ENCODE measurements around the gene SSR1. TPM values are rescaled to one million over a fixed set of nuclear protein-coding genes. Genes with fewer than 3 reads are reported as not detected.
"Not testable (repeated sequence)": the region's sequence is repeated elsewhere in the genome, so short reads cannot be mapped to it uniquely, and the experiment has no call there.

Gene SSR1
- total and polyA plus RNA-seq, 9 of the 15 experiments (the other 6 are each of a cell fraction or from before 2014, with no cell fraction given) = 87.7 to 220 (median 144) TPM

- Histone ChIP-seq H3K27me3 (ENCODE audit: control insufficient read depth in 2 of 2, insufficient read depth in 2 of 2, low read length in 2 of 2) (peaks cover 8 to 13% of the 10 kb centered on the region in 2 experiments; a peak in 4 of 5 replicates), H3K79me2 (ENCODE audit: control insufficient read depth, insufficient read depth, low read length) (no peaks in the 10 kb centered on the region), H4K20me1 (replicated peaks; ENCODE audit: control insufficient read depth, insufficient read depth, low read length) (0 out of 2 replicates have a peak, but pooled peaks cover 3% of the 10 kb centered on the region), H2AFZ (ENCODE audit: low read depth, low read length) (no peak overlapping the region), H3K9me1 (ENCODE audit: control insufficient read depth, insufficient read depth, low read length) (no peaks in the 10 kb centered on the region), H3K36me3 (ENCODE audit: control insufficient read depth, insufficient read depth, low read length) (no peaks in the 10 kb centered on the region), H3K9me3 (replicated peaks; ENCODE audit: control insufficient read depth, insufficient read depth, low read depth, low read length) (no peaks in the 10 kb centered on the region), H3K4me3 (no peak overlapping the region), H3K9ac (ENCODE audit: insufficient read depth in 1 of 2, low read depth in 2 of 2, low read length in 2 of 2) (no peak overlapping the region), H3K4me2 (ENCODE audit: insufficient read depth, low read length) (no peak overlapping the region), H3K27ac (ENCODE audit: extremely low read depth, low read depth, low read length) (no peak overlapping the region), H3K4me1 (replicated peaks in 1 of 2; ENCODE audit: control insufficient read depth in 2 of 2, insufficient read depth in 2 of 2, low read length in 2 of 2) (peaks cover 0 to 7% of the 10 kb centered on the region in 2 experiments; a peak in 1 of 5 replicates)
- in situ Hi-C loops (cut with MboI) (no loop called here), intact Hi-C loops (cut with micrococcal nuclease) (loop anchor here (1.0 kb wide), 3 partner anchors 63 to 339 kb away; no protein-coding TSS in a partner anchor)
- no peak for FAIRE-seq
- no peak for DNase-seq (ENCODE audit: extremely low read depth in 1 of 4, low spot score in 3 of 4)
- ChIA-PET CTCF (ENCODE audit: low intra/inter-chr PET ratio) (interaction anchor here (0.6 to 4.7 kb wide), 4 partner anchors 339 to 783 kb away, joined by 3 to 44 read pairs (median 4); no protein-coding TSS in a partner anchor), POLR2A (interaction anchor here (0.6 to 1.2 kb wide), 5 partner anchors 12 to 340 kb away, joined by 3 read pairs; no protein-coding TSS in a partner anchor)
- BruUV-seq (replicated peaks) = no TSS peak
- TF ChIP-seq MTA3 (IDR thresholded peaks at IDR 0.05; ENCODE audit: borderline replicate concordance) = no peak
- no peak for TF ChIP-seq ZNF3 (CRISPR knock-in tag; IDR thresholded peaks at IDR 0.05)
- 0 out of 2 replicates have a peak, but pooled peaks have one; percentile 44 for TF ChIP-seq ZEB2 (IDR thresholded peaks at IDR 0.05)
- no peak for TF ChIP-seq NR0B1 (IDR thresholded peaks at IDR 0.05; ENCODE audit: partially characterized antibody)
- no peak for TF ChIP-seq BHLHE40 (IDR thresholded peaks at IDR 0.05; ENCODE audit: low read length)
- TF ChIP-seq ZNF780A (CRISPR knock-in tag; IDR thresholded peaks at IDR 0.05) = no peak
- TF ChIP-seq POLR2A (conservative IDR thresholded peaks at IDR 0.05) = no peak
- TF ChIP-seq PHF21A (IDR thresholded peaks at IDR 0.05; ENCODE audit: borderline replicate concordance, low read depth) = no peak
- peak; percentile 15; the same call in 1 of the 2 replicates for TF ChIP-seq BCOR (IDR thresholded peaks at IDR 0.05)
- no peak for TF ChIP-seq ZNF316 (IDR thresholded peaks at IDR 0.05)
- no peak for TF ChIP-seq KLF6 (CRISPR knock-in tag; IDR thresholded peaks at IDR 0.05; ENCODE audit: borderline replicate concordance)
- TF ChIP-seq TFAP4 (CRISPR knock-in tag; IDR thresholded peaks at IDR 0.05; ENCODE audit: borderline replicate concordance) = 0 out of 2 replicates have a peak, but pooled peaks have one; percentile 7
- TF ChIP-seq TFAM (CRISPR knock-in tag; conservative IDR thresholded peaks at IDR 0.05) = no peak
- no peak for TF ChIP-seq ZBTB8A (IDR thresholded peaks at IDR 0.05; ENCODE audit: partially characterized antibody)
- WGBS (ENCODE audit: insufficient coverage, low coverage, missing lambda C conversion rate) = 26% methylated on average over 7 of the region's 7 CpGs
- ATAC-seq = no peak
Measured at GRCh38 chr6:7276199-7276524, 36.8 kb downstream of the SSR1 start.

- H3K9ac ChIP-seq (ENCODE audit: insufficient read depth in 1 of 2, low read depth in 2 of 2, low read length in 2 of 2); H3K9me1 ChIP-seq (ENCODE audit: control insufficient read depth, insufficient read depth, low read length); FAIRE-seq; H4K20me1 ChIP-seq (replicated peaks; ENCODE audit: control insufficient read depth, insufficient read depth, low read length); H2AFZ ChIP-seq (ENCODE audit: low read depth, low read length); H3K79me2 ChIP-seq (ENCODE audit: control insufficient read depth, insufficient read depth, low read length); H3K9me3 ChIP-seq (replicated peaks; ENCODE audit: control insufficient read depth, insufficient read depth, low read depth, low read length); in situ Hi-C loops (cut with MboI); DNase-seq (ENCODE audit: extremely low read depth in 1 of 4, low spot score in 3 of 4); H3K4me1 ChIP-seq (replicated peaks in 1 of 2; ENCODE audit: control insufficient read depth in 2 of 2, insufficient read depth in 2 of 2, low read length in 2 of 2); H3K36me3 ChIP-seq (ENCODE audit: control insufficient read depth, insufficient read depth, low read length); H3K4me3 ChIP-seq; H3K27ac ChIP-seq (ENCODE audit: extremely low read depth, low read depth, low read length); ATAC-seq; BruUV-seq (replicated peaks); intact Hi-C loops (cut with micrococcal nuclease); H3K4me2 ChIP-seq (ENCODE audit: insufficient read depth, low read length): not testable (repeated sequence)
- WGBS (ENCODE audit: insufficient coverage, low coverage, missing lambda C conversion rate) = 12% methylated on average over 8 of the region's 8 CpGs
- POLR2A ChIA-PET = interaction anchor here (0.5 kb wide), 1 partner anchor 208 kb away, joined by 4 read pairs; no protein-coding TSS in a partner anchor
- H3K27me3 ChIP-seq (ENCODE audit: control insufficient read depth in 2 of 2, insufficient read depth in 2 of 2, low read length in 2 of 2) = peaks cover 19 to 30% of the 10 kb centered on the region in 2 experiments; a peak in 4 of 5 replicates
- CTCF ChIA-PET (ENCODE audit: low intra/inter-chr PET ratio) = interaction anchor here (4.7 kb wide), 1 partner anchor 340 kb away, joined by 44 read pairs; no protein-coding TSS in a partner anchor
Measured at GRCh38 chr6:7274525-7274924, 38.5 kb downstream of the SSR1 start.
